SH-SY5Y (cell line): Measurements from ENCODE around the gene PLAC1.

Experiments
- GATA2 ChIP-seq: IDR thresholded peaks from 2 replicates; pipeline ENCODE4 v1.6.1; 2011; ENCODE audit warnings: mild to moderate bottlenecking, low read depth, low read length
- GATA3 ChIP-seq: IDR thresholded peaks from 2 replicates; pipeline ENCODE4 v1.6.1; 2011; ENCODE audit warnings: low read depth, mild to moderate bottlenecking, low read length, moderate library complexity

- no peak for TF ChIP-seq GATA2
- no peak for TF ChIP-seq GATA3
Measured at GRCh38 chrX:134642386-134642785, 15.9 kb downstream of the PLAC1 start.
